ENCODE results near the gene RABL6.
"Not testable (repeated sequence)": the region's sequence is repeated elsewhere in the genome, so short reads cannot be mapped to it uniquely, and the experiment has no call there.

The RABL6 gene

GRCh38 chr9:136795000-136795348 lies 12.8 kb upstream of the RABL6 start:
- DNase-seq (ENCODE audit: low read depth, low spot score) = no peak

DNA sequence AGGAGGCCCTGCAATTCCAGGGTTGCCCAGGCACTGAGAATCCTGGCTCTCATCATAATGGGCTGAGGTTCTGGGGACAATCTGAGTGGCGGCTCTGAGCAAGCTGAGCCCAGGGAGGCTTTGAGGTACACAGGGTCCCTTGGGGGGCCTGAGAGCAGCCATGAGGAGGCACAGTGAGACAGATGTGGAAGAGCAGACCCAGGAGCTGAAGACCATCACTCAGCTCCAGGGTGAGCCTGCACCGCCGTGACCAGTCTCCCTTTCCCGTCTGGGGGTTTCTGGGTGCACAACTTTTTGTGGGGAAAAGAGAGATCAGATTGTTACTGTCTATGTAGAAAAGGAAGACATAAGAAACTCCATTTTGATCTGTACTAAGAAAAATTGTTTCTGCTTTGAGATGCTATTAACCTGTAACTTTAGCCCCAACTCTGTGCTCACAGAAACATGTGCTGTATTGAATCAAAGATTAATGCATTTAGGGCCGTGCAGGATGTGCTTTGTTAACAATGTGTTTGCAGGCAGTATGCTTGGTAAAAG lies 11.4 kb upstream of the RABL6 start, which contains the start of gene CCDC183:
TSS of gene CCDC183 (plus strand) at position 101 of the 537 bp plus-strand sequence. CDS start at position 161, 60 bp downstream.
- no peak for DNase-seq (ENCODE audit: low read depth, low spot score)

GRCh38 chr9:136796775-136797347 lies 10.9 kb upstream of the RABL6 start:
- DNase-seq (ENCODE audit: low read depth, low spot score) = not testable (repeated sequence)

DNA sequence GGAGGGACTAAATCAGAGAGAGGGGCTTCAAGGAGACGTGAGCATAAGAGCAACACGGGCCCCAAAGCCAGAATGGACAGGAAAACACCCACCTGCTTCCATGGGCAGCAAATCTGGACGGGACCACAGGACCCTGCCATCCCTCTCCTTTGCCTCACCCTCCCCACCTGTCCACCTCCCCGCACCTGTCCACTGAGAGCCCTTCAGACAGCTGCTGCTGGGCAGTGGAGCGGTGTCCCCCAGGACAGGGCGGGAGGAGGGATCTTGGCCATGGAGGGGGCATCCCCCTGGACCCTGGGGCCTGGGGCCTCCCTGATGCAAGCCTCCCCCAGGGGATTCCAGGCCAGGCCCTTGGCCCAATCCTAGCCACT lies 9.1 kb upstream of the RABL6 start:
- DNase-seq (ENCODE audit: low read depth, low spot score) = no peak

GRCh38 chr9:136799079-136799853 lies 8.5 kb upstream of the RABL6 start:
- DNase-seq (ENCODE audit: low read depth, low spot score) = no peak

DNA sequence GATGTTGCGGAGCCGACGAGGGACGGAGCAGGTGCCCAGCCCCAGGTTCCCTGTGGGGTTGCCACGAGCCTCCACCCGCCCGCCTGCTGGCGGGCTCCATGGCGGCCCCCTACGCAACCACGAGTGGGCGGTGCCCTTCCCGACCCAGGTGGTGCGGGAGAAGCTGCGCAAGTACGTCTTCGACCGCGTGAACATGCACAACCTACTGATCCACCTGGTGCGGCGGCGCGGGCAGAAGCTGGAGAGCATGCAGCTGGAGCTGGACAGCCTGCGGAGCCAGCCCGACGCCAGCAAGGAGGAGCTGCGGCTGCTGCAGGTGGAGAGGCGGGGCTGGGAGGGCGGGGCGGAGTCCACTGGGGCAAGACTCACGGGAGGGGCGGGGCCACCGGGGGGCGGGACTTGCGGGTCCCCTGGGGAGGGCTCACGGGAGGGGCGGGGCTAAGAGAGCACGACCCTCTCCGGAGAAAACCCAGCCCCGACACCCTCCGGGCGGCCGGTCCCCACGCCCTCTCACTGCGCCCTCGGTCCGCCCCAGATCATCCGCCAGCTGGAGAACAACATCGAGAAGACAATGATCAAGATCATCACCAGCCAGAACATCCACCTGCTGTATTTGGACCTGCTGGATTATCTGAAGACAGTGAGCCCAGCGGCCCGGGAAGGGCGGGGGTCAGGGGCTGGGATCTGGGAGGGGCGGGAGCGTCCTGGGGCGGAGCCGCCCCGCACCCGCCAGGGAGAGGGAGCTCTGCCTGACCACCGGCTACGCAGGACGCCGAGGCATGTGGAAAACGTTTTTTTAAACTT lies 7.7 kb upstream of the RABL6 start:
- peak; percentile 81 for DNase-seq (ENCODE audit: low read depth, low spot score)

- DNase-seq (ENCODE audit: low read depth, low spot score) = no peak
Measured at GRCh38 chr9:136802321-136802720, 5.4 kb upstream of the RABL6 start.

GRCh38 chr9:136803009-136803550 lies 4.7 kb upstream of the RABL6 start:
- DNase-seq (ENCODE audit: low read depth, low spot score) = not testable (repeated sequence)

- DNase-seq (ENCODE audit: low read depth, low spot score) = no peak
Measured at GRCh38 chr9:136803551-136804508, 3.9 kb upstream of the RABL6 start.

DNA sequence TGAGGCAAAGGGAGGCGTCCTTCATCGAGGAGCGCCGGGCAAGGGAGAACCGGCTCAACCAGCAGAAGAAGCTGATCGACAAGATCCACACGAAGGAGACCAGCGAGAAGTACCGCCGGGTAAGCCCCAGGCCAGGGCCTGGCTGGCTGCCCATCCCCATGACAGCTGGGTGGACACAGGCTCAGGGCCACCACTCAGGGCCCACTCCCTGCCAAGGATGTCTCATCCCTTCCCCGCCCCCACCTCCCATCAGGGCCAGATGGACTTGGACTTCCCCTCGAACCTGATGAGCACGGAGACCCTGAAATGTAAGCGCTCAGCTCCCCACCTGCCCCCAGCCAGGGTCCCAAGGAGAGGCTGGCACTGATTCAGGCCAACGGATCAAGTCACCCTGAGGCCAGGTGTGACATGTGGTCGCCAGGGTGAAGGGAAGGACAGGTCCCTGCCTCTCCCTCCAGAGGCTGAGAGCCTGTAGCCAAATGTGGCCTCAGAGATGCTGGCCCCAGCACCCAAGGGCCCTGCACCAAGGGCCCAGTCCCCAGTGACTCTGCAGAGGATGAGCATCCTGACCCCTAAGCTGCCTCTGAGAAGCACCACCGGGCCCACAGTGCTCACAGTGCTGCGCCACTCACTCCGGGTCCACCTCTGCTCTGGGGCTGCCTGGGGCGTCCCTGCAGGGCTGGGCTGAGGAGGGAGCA lies 3.1 kb upstream of the RABL6 start:
- no peak for DNase-seq (ENCODE audit: low read depth, low spot score)

DNA sequence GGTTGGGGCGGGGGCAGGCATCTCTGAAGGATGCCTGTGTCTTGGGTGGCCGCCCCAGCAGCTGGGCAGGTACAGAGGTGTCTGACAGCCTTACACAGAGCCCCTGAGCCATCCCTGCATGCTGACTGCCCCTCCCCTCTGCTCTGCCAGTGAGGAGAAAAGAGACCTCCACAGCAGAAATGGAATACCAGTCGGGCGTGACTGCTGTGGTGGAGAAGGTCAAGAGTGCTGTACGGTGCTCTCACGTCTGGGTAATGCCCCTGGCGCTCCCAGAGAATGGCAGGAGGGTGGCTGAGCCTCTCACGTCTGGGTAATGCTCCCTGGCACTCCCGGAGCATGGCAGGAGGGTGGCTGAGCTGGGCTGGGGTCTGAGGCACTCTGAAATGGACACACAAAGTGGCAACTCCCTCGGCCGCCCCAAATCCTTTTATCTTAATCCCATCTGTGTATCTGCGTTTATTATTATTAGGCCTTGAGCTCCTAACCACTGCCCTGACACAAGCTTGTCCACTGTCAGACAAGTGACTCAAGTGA lies 2.5 kb upstream of the RABL6 start:
- DNase-seq (ENCODE audit: low read depth, low spot score) = no peak

- DNase-seq (ENCODE audit: low read depth, low spot score) = no peak
Measured at GRCh38 chr9:136806067-136806466, 1.7 kb upstream of the RABL6 start.

DNA sequence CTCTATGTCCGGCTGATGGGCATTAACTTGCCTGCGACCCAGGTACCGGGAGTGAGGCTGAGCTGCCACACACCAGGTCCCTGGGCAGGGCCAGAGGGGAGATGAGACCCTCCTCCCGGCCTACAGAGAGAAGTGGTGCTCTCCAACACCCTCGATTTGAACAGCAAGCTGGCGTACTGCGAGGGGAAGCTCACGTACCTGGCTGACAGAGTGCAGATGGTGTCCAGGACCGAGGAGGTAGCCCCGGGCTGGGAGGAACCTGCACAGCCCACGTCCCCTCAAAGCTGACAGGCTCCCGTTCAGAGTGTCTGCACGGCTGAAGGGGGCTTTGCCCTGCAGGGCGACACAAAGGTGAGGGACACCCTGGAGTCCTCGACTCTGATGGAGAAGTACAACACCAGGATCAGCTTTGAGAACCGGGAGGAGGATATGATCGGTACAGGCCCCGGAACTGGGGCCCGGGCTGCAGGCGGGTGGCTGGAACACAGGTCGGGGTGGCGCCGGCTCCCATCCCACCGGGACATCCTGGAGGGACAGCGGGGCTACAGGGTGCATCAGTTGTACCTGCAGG lies 1.0 kb upstream of the RABL6 start:
- DNase-seq (ENCODE audit: low read depth, low spot score) = no peak

DNA sequence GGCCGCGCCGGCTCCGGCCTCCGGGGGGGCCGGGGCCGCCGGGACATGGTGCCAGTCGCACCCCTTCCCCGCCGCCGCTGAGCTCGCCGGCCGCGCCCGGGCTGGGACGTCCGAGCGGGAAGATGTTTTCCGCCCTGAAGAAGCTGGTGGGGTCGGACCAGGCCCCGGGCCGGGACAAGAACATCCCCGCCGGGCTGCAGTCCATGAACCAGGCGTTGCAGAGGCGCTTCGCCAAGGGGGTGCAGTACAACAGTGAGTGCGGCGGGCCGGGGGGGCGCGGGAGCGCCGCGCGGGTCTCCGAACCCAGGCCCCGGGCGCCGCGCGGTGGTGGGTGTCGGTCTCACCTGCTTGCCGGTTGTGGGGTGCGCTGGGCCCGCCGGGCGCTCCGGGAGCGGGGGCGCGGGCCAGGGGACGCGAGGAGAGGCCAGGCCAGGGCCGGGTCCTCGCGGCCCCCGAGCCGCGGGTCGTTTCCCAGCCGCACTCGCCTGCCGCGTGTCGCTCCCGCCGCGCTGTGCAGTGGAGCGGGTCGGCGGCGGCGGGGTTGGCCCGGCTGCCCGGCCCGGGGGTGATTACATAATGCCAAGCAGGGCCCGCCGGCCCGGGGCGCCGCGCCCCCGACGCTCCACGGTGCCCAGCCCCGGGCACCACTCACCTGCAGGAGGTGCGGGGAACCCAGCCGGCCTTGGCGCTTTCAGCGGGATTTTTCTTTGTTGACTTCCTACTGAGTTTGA lies 492 bp downstream of the RABL6 start:
- no peak for DNase-seq (ENCODE audit: low read depth, low spot score)

- DNase-seq (ENCODE audit: low read depth, low spot score) = no peak
Measured at GRCh38 chr9:136808806-136809158, 1.0 kb downstream of the RABL6 start.

DNA sequence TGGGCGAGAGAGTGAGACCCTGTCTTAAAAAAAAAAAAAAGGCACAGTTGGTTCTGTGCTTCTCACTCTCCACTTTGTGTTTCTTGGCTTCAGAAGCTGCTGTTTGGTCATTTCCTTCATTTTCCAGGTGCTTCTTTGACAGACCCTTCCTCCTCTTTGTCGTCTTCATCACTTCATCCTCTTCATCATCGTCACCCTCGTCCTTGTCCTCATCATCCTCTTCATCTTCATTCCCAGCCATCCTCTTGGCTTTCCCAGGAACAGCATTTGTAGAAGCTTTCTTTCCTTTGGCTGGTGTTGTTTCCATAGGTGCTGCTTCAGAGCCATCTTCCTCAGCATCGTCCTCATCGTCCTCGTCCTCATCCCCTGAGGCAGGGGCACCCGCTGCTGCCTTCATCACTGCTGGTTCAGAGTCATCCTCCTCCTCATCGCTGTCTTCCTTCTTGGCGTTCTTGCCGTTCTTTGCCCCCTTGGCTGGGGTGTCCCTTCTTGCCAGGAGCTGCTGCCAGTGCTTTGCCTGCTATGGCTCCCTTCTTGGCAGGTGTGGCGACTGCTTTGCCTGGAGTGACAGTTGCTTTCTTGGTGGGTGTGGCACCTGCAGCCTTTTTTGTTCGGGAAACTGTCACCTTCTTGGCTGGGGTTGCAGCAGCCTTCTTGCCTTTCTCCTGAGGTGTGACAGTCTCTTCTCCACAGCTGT lies 7.1 kb downstream of the RABL6 start:
- no peak for DNase-seq (ENCODE audit: low read depth, low spot score)

- DNase-seq (ENCODE audit: low read depth, low spot score) = no peak
Measured at GRCh38 chr9:136815422-136815782, 7.7 kb downstream of the RABL6 start.

GRCh38 chr9:136820971-136821825 lies 13.4 kb downstream of the RABL6 start:
- no peak for DNase-seq (ENCODE audit: low read depth, low spot score)
